SK-MEL-5 (cell line): ENCODE measurements around the gene SDK1. TPM values are rescaled to one million over a fixed set of nuclear protein-coding genes. Genes with fewer than 3 reads are reported as not detected.
"Not testable (repeated sequence)": the region's sequence is repeated elsewhere in the genome, so short reads cannot be mapped to it uniquely, and the experiment has no call there.

Source experiments
- DNase-seq: peaks from one replicate; pipeline ENCODE4 v3.0.0-alpha.2; 2016; ENCODE audit warnings: low read depth, low spot score
- in situ Hi-C: cut with HindIII; loops from 2 replicates; pipeline ENCODE4 v1.10.0; 2016; ENCODE audit warnings: low sequenced_read_pairs, high pct_unique_total_duplicates, low pct_unique_long_range_greater_than_20kb
- total RNA-seq: library from RNA; depleted of rRNA; stranded (reverse); fragments of >200 nt; shearing (Covaris generic); gene quantifications from 2 replicates; pipeline ENCODE4 v1.2.3, GENCODE V29; 2014

The SDK1 gene
- total RNA-seq, 1 experiment from 2014 or later: 0.13 TPM

DNA sequence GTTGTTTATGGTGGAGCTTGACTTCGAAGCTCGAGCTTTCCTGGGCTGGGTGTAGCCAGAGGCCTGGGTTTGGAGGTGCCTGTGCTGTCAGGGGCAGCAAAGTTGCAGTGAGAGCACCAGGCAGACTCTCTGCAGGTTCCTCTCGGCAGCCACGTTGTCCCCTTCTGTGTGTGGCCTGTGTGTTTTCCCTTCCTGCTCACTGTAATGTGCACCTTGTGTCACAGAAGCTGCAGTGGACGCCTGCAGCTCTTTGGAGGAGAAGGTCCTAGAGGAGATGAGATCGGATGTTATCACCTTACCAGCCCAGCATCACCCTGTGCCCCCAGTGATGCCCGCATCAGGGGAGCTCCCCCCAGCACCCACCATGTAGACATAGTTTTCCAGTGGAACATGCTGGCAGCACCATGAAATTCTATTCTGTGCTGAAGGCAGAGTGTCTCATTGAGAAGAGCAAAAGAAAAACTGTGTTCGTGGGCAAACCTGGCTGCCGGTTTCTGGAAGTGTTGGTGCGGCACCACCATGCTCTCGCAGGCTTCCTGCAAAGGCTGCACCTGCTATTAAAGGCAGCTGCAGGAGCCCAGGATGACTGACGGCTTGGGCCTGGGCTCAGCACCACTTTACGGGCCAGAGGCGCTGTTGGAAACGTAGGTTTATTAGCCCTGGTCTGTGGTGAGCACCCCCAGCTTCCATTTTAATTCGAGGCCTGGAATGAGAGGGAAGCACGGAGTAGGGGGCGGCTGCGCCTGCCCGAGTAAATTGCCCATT, 771.3 kb downstream of the SDK1 start:
- DNase-seq: no peak
- in situ Hi-C loops: no loop called here

DNA sequence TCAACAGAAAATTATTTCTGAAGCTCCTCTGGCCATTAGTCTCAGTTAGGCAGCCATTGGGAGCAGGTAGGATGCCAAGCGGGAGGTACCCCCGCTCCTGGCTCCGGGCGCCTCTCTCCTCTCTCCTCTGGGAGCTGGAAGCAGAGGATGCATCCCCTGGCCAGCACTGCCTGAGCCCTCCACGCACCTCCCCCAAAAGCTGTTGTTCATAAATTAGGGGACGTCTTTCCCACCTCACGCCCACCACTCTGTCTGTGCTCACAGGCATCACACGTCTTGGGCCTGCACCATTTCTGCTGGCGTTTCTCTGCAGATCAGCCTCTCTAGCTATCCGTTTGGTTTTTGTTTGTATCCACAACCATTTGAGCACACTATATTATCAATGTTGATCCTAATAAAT, 772.0 kb downstream of the SDK1 start:
- DNase-seq: no peak
- in situ Hi-C loops: no loop called here

DNA sequence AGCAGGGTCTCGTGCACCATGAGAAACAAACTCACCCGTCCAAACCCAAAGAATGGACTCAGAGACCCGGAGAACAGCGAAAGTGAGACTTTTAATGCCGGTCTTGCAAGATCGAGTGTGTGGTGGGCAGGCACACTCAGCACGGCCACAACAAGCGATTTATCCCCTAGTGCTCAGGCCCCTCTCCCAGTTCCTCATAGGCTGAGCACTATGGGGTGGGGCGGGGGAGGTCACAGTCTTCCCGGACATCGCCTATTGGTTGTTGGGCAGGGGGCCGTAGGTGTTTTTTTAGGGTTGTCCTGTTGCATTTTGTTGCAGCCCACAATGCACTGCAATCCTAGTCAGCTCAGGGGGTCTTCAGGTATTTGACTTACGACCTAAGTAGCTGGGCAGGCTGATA, 772.7 kb downstream of the SDK1 start:
- no peak for DNase-seq
- in situ Hi-C loops: no loop called here

DNA sequence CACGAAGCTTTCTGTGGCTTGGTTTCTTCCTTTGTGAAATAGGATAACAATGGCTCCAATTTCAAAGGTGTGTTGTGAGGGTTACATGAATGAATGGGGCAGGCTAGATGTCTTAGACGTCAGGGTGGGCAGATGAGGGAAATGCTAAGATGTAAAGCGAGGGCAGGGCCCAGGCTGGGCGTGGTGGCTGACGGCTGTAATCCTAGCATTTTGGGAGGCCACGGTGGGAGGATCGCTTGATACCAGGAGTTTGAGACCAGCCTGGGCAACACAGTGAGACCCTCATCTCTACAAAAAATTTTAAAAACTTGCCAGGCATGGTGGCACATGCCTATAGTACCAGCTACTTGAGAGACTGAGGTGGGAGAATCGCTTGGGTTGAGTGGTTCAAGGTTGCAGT, 773.4 kb downstream of the SDK1 start:
- DNase-seq: no peak
- in situ Hi-C loops: no loop called here

DNA sequence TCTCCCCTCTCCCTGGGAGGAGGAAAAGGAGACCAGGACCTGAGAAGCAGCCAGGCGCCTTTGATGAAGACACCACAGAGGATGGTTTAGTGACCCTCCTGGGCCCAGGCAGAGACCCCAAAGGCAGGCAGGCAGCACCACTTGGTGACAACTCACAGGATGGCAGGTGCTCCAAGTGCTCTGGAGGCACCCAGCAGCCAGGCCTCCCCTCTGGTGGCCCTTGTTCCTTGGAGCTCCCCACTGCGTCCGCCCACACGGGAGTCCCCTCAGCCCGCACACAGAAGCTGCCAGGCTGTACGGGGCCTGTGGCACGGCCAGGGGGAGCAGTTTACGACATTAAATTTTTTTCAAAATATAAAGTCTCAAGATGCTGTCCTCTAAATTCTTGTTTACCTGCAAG, 773.9 kb downstream of the SDK1 start:
- no peak for DNase-seq
- in situ Hi-C loops: no loop called here

DNA sequence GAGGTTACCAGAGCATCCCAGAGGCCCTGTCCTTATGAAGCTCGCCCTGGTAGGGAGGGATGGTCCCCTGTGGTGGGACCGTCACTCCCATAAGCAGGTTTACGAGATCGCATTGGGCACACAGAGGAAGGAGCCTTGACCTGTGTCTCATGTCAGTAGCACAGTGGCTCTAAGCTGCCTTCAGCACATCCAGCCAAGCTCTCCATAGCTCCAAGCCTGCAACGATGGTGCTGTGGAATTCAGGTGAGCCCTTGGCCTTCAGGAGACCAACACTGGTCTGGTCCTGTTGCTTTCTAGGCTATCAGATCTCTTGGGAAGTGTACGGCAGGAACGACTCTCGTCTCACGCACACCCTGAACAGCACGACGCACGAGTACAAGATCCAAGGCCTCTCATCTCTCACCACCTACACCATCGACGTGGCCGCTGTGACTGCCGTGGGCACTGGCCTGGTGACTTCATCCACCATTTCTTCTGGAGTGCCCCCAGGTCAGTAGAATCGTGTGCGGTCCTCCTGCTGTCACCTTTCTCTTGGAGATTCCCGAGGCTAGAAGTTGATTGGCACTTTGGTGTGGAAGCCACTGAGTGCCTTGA, 775.7 kb downstream of the SDK1 start:
- DNase-seq: no peak
- in situ Hi-C loops: no loop called here

DNA sequence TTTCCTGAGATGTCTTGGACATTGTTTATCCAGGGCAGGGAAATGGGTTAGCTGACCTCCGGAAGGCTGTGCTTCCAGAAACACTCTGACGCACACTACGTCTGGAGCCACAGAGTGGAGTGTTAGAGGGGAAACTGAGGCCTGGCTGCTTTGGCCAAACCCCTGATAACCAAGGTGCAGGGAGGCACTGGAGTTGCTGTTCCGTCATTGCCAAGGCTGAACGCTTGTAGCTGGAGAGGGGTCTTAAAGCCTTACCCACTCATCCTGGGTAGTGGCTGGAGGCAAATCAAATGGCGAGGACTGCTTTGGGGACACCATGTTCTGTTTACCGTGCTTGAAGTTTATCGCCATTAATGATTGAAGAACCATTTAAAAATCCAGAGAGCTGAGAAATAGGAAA, 776.9 kb downstream of the SDK1 start:
- in situ Hi-C loops: no loop called here
- no peak for DNase-seq

DNA sequence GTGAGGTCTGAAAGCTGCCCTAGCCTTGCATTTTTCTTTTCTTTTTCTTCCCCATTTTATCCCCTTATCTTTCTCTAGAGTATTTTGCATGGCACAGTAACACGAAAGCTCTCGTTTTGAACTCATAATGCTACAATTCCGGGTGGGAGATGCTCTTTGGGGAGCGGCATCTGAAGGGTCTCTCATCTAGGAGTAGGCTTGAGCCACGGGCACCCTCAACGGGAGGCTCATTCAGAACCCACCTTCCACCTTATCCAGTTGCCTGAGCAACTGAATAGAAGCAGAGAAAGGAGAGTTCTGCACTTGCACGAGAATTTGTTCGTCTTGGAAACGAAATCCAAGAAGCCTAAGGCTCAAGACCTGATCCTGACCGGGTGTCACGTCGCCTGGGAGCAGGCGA, 777.5 kb downstream of the SDK1 start:
- DNase-seq: no peak
- in situ Hi-C loops: no loop called here

DNA sequence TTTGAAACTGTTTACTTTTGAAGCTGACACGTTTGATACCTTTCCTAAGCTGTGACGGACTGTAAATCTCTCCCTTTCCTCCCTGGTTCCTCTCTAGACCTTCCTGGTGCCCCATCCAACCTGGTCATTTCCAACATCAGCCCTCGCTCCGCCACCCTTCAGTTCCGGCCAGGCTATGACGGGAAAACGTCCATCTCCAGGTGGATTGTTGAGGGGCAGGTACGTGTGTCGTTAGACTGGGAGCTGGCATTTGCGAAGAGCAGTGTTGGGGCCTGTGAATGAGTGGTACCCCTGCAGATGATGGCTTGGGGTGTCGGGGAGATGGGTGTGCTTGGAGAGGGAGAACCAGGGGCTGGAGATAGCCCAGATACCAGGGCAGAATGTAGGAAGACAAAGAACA, 778.3 kb downstream of the SDK1 start:
- no peak for DNase-seq
- in situ Hi-C loops: no loop called here

DNA sequence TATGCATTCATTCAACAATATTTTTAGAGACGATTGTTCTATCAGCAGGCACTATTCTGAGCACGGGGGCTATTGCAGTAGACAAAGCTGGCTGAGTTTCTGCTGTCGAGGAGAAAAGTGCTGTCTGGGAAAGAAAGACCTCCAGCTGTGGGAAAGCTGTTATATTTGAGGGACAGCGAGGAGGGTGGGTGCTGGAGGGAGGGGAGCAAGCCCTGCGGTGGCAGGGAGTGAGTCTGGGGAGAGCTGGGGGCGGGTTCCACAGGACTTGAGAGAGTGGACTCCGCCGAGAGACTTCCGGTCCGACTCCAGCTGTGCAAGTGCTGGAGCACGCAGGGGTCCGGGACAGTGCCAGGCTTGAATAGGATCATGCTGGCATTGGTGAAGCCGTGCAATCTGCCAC, 778.9 kb downstream of the SDK1 start:
- in situ Hi-C loops: no loop called here

DNA sequence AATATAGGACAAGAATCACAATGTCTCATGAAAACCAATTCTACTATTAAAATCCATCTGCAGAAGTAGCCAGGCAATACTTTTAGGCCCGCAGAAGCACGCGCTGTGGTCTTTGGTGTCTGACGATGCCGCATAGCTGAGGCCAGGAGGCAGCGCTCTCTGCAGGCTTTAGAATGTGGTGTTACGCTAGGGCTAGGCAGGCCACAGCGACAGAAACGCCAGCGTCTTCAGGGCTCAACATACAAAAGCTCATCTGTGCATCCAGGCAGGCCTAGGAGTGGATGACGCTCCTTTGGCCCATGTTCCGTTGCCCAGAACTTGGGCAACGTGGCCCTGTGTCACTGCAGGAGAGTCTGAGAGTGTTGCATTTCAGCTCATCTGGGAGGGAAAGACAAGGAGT, 779.9 kb downstream of the SDK1 start:
- in situ Hi-C loops: no loop called here
- DNase-seq: peak; percentile 15

More for the DNA sequence above, 778.9 kb downstream of the SDK1 start:
- DNase-seq: no peak

DNA sequence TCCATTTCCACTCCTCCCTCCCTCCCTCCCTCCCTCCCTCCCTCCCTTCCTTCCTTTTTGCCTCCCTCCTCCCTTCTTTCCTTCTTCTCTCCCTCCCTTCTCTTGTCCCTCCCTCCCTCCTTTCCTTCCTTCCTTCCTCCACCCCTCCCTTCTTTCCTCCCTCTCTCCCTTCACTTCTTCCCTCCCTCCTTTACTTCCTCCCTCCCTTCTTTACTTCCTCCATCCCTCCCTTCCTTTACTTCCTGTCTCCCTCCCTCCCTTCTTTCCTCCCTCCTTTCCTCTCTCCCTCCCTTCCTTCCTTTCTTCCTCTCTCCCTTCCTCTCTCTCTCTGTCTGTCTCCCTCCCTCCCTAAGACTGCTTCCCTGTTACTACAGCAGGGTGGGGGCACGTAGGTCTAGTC, 782.5 kb downstream of the SDK1 start:
- no peak for DNase-seq

DNA sequence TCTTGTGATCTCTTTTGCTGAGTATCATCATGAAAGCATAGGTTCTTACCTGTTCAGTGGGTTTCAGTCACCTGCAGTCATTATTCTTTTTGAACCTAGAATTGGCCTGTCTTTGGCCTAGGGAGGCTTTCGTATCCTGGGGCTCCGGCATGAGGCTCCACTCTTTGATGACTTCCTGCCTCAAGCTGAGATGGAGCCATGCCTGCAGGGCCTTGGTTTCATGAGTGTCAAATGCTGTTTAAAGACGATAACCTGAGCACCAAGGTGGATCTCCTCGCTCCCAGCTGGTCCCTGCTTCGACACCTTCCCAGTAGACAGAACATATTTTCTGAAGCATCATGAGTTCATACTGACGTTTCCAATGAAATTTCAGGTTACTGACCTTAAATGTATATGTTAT, 783.2 kb downstream of the SDK1 start:
- no peak for DNase-seq
- in situ Hi-C loops: no loop called here

More for the DNA sequence above, 782.5 kb downstream of the SDK1 start:
- in situ Hi-C loops: no loop called here

DNA sequence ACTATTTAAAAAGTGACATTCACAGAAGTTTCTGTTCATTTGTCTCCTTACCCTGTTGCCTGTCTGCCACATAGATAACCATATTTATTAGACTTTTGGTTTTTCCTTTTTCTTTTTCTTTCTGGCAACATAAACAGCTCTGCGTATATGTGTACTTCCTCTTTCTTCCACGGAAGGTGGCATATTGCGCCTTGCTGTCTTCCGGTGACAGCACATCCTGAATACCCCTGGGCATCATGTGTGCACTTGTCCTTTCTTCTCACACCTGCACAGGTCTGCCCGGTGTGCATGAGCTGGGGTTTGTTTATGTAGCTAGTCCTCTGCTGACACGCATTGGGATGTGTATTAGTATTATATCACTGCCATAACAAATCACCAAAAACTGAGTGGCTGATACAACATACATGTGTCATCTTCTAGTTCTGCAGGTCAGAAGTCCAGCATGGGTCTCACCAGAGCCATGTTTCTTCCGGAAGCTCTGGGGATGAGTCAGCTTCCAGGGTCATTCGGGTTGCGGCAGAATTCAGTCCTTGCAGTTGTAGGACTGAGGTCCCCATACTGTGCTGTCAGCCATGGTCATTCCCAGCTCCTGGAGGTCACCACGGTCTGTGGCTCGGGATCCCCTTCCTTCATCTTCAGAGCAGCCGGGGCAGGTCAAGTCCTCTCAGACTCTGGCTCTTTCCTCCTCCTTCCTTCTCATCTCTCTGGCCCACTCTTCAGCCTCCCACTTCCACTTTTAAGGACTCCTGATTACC, 785.1 kb downstream of the SDK1 start:
- in situ Hi-C loops: no loop called here
- DNase-seq: no peak

DNA sequence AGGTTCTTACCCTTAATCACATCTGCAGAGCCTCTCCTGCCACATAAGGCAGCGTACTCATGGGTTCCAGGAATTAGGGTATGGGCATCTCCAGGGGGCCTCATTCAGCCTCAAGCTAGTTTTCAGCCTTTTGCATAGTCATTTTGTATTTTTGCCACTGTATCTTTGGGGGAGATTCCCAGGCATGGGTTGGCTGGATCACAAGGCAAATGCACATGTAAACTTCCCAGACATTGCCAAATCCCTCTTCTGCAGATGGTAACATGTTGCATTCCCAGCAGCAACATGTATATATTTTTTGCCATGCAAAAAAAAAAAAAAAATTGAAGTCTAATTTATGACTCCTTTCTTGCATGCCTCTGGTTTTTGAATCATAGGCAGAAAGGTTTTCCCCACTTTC, 785.7 kb downstream of the SDK1 start:
- no peak for DNase-seq
- in situ Hi-C loops: no loop called here

DNA sequence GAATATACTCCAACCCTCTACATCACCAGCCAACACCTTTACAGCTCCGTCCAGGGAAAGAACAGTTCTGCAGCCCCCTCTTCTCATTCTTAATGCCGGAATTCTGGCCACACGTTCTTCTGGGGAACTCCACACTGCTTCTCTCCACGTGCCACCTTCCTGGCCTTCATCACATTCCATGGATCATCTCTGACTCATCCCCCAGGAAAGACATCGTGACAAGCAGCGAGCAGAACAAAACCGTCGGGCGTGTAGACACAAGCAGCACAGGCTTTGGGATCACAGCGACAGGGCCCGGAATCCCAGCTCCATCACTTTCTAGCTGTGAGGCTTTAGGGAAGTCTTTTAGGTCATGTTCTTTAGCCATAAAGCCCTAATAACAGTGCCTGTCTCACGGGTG, 790.7 kb downstream of the SDK1 start:
- in situ Hi-C loops: no loop called here
- no peak for DNase-seq

DNA sequence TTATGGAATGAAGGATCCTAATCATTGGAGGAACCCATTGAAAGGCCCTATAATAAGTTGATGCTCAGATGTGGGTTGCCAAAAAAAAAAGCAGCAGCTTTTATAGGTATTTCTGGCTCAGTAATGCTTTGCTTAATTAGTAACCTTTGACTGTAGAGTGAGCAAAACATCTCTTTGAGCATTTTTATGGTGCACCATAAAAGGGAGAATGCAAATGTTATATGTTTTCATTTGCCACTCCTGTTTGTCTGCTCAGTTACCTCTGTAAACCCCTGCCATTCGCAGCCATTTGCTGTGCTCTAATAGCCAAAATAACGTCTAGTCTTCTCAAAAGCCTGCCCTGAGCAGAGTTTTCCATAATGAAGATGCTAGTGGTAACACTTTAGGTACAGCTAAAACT, 792.0 kb downstream of the SDK1 start:
- DNase-seq: no peak
- in situ Hi-C loops: no loop called here

DNA sequence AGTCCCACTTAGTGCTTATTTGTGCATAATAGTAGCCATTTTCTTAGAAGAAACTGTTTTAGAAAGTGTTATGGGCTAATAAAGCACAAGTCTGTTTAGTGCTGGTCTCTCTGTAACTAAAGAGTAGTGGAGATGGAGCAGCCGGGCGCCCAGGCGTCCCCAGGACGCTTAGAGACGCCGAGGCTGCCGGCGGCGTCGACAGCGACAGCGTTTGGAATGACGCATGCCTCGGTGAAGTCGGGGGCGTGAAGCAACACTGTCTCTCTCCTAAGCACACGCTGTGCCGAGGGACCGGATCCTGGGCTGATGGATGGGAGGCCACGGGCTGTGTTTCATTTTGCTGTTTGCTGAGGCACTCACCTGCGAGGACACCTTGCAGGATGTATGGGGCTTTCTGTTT, 792.4 kb downstream of the SDK1 start:
- DNase-seq: no peak
- in situ Hi-C loops: no loop called here

DNA sequence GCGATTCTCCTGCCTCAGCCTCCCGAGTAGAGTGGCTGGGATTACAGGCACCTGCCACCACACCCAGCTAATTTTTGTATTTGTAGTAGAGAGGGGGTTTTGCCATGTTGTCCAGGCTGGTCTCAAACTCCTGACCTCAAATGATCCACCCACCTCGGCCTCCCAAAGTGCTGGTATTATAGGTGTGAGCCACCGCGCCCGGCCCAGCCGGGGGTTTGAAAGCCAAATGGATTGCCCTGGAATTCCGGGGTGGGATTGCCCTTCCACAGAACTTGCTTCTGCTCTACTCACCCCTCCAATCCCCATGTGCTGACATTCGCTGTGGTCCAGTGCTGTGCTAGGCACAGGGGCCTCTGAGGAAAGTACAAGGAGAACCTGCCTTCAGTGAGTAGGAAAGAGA, 793.1 kb downstream of the SDK1 start:
- in situ Hi-C loops, DNase-seq: not testable (repeated sequence)
